IPS-11a (cell line): ENCODE measurements around the gene LHX2.

ENCODE experiments used
- H3K4me3 ChIP-seq: one replicate; pipeline ENCODE4 v1.5.1; 2013; ENCODE audit warnings: low read depth, low read length, control low read depth

Gene LHX2

DNA sequence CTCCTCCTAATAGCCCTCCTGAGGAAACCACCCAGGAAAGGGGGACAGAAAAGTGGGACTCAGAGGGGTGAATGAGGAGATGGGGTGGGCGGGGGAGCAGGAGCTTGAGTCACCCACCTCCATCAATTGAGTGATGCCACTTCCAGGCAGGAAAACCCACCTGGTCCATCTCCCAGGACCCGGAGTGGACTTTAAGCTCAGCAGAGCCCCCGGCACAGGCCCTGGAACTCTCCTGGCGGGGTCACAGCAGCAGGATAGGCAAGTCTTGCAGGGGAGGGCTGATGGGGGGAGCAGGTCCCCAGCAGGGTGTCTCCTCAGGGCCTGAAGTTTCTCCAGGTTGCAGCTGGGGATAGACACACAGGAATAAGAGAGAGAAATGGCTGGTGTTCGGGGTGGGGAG is 40.8 kb downstream of the LHX2 start:
- no peak overlapping the region for H3K4me3 ChIP-seq

DNA sequence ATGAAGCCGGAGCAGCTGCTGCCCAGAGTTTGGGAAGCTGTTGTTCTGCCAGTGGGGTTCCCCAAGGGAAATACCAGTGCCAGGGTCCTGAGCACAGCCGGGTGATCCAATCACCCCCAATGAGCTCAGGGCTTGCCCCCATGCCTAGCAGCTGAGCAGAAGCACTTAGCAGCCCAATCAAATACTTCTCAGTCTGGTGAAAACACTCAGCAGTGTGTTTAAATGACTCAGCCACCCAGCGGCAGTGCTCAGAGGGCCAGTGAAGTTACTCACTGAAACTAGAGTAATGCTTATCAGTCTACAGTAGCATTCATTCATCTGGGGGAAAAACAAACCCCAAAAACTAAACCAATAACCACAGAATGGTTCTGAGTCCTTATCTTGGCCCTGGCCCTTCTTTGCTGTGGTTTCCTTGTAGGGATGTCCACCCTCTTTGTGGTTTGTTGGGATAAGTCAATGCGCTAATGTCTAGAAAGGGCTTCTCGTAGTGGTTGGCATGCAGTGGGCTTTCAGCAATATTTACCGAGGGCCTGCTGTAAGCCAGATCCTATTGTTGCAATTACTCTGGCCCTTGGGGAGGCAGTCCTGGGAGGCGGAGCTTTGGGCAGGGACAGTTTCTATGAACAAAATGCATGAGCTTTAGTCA is 43.1 kb downstream of the LHX2 start:
- H3K4me3 ChIP-seq = no peak overlapping the region

DNA sequence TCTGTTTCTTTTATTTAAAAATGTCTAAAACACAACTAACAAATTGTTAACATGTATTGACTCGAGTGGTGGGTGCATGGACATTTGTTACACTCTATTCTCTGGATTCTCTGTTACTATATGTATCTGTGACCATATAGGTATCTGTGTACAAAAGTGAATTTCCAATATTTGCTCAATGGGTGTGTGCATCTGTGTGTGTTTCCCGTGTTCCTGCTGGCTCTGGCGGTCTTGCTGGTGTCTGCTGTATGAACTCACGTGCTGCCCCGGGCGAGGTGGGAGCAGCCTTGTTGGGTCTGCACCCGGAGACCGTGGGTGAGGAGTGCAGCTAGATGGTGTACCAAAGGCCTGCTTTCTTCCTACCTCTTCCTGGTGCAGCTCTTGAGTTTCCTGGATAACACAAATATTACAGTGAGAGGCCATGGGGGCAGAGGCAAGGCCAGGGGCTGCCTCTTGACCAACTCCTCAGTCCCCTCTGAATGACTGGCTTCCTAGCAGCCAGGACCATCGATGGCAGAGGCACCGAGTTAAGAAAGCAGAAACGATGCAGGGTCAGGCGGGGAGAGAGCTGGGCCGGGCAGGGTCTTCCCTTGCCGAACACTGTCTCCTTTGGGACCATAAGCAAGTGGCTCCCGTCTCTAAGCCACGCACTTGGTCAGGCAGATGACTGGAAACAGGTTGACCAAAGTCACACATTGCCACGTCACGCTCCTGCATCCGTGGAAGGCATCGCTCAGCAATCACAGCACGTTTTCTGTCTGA is 49.5 kb downstream of the LHX2 start:
- no peak overlapping the region for H3K4me3 ChIP-seq

DNA sequence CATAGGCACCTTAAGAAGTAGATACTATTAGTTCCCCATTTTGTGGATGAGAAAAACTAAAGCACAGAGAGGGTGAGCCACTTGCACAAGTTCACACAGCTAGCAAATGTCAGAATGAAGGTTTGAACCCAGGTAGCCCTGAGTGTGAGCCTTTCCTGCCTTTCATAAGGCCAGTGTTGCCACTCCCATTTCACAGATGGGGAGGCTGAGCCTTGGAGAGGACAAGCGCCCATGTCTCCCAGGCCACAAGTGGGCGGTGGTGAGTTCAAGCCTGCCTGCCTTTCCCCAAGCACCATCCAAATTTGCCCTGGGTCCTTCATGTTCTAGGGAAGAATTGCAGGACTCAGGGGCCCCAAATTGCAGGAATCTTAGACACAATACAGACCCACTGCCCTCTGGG is 50.6 kb downstream of the LHX2 start:
- no peak overlapping the region for H3K4me3 ChIP-seq

DNA sequence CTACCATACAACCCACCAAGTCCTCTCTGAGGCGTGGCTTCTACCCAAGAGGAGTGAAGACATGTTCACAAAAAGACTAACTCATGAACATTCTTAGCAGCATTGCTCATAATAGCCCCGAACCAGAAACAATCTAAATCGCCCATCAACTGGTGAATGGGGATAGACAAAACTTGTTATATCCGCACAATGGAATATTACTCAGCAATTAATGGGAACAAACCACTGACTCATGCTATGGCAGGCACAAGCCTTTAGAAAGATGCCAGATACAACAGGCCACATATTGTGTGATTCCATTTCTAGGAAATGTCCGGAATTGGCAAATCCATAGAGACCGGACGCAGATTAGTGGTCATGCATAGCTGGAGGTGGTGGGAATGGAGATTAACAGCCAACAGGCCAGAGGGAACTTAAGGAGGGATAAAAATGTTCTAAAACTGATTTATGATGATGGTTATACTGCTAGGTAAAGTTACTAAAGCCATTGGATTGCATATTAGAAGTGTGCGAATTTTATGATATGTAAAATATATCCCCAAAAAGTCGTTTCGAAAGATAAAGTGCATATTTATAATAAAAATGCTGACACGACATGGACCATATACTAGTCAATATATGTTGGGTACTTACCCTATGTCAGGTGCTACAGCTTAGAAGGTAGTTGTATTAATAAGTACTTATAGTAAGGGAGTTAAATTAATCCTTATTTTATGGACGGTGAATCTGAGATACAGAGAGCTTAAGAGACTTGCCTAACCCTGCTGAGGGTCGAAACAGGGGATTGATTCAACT is 55.4 kb downstream of the LHX2 start:
- no peak overlapping the region for H3K4me3 ChIP-seq

DNA sequence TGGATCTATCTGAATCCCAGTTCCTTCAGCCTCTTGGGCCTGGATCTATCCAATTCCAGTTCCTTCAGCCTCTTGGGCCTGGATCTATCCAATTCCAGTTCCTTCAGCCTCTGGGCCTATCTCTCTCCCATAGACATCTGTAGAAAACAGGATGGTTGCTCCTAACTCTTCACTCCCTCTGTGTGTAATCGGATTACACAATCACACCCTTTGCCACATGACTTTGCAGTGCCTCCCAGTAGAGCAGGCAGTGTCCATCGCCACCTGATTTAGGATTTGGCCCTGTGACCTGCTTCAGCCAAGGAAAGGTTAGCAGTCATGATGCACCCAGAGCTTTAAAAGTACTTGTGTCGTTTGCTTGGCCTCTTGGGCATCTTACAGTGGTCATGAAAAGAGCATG is 56.7 kb downstream of the LHX2 start:
- no peak overlapping the region for H3K4me3 ChIP-seq

DNA sequence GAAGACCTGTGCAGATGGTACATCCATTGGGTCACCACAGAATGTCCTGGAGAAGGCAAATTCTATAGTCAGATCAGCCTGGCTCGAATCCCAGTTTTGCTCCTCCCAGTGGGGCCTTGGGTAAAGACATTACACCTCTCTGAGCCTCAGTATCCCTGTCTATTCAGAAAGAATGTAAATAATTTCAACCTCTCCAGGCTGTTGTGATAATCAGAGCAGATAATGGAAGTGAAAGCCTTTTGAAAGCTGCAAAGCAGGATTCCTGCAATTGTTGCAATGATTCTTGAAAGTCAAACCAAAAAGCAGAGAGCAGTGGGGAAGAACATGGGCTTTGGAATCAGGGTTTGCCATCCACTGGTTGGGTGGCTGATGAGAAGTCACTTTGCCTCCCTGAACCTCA is 63.2 kb downstream of the LHX2 start:
- H3K4me3 ChIP-seq = no peak overlapping the region

DNA sequence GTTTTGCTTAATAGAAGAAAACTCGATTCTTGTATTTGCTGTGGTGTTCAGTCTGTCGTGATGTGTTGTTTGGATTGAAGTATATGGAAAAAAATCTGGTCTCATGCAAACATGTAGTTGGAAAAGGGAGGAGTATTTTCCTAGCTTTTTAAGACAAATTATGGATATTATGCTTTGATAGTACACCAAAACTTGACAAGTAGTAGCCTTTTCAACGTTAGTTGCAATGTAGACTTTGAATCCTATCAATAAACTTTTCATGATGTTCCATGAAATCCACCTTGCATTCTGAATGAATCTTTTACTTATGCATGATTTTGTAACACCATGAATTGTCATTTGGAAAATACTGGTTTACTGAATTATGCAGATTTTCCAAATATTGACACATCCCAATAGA is 64.2 kb downstream of the LHX2 start:
- H3K4me3 ChIP-seq = no peak overlapping the region

DNA sequence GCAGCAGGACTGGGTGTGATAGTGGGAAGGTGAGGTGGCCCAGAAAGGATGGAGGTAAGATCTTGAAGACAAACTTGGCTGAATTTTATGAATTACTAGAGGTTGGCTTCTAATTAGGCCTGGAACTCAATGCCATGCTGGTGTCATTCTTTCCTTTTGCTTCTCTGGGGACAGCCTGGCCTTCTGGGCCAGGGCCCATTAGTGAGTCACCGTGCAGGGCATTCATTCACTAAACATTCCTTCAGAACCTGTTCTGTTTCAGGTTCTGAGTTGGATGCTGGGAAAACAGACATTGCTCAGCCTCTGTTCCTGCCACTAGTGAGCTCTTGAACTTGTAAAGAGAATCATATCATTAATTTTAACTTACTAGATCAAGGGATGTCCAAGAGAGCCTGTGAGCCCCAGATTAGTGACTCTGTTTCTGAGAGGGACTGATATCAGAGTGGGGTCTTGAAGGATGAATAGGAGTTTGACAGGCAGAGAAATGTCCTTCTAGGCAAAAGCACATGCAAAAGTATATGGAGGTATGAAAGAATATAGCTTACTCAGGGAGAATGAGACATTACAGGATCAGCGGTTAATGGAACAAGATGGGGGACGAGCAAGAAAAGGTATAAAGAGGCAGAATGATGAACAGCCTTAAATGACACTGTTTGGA is 66.5 kb downstream of the LHX2 start:
- H3K4me3 ChIP-seq = no peak overlapping the region

DNA sequence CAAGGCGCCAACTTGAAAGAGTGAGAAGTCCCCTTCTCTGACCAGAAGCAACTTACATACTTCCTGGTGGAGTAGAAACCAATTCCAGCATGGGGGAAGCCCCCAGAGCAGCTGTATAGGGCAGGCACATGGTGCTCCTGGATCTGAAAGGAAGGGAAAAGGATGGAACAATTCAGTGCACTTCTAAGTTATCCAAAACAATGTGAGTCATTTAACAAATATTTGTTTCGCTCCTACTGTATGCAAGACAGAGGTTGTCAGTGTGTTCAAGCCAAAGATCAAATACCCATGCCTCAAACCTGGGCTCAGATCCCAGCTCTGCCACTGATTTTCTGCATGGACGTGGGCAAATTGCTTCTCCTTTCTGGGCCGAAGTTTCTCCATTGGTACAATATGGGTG is 67.1 kb downstream of the LHX2 start:
- no peak overlapping the region for H3K4me3 ChIP-seq

DNA sequence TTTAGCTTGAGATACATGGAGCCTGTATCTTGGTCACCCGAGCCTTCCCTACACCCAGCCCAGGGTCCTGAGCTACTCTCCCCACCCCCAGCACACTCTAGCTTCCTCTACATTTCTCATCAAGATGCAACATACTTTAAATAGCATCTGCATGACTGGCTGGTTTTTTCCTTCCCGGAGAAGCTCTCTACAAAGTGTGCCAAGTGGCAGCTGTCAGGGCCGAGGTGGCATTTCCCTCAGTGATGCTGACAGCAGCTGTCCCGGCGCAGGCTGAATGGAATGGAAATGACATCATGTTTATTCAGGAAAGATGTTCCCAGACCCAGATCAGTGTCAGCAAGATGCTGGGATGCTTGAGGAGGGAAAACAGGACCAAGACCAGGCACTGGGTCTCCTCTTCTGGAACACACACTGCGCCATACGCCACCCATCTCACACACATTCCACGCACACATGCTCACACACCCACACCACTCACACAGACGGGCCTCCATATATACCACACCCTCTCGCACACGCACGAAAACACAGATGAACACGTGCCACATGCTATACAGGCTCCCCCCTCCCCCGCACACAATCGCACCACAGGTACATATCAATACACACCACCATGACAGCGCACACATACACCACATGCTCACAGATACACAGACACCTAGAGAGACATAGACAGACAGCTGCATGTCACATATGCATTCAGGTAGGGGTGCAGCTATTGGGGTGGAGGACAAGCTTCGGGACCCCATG is 67.8 kb downstream of the LHX2 start:
- no peak overlapping the region for H3K4me3 ChIP-seq

DNA sequence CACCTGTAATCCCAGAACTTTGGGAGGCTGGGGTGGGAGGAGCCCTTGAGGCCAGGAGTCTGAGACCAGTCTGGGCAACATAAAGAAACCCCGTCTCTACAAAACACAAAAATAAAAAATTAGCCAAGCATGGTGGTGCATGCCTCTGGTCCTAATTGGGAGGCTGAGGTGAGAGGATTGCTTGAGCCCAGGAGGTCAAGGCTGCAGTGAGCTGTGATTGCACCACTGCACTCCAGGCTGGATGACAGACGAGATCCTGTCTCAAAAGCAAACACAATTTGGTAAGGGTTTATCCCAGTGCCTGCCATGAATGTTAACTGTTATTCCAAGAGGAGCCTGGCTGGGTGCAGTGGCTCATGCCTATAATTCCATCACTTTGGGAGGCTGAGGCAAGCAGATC is 71.1 kb downstream of the LHX2 start:
- no peak overlapping the region for H3K4me3 ChIP-seq
